ENCODE data around the gene PTBP1.
A peak's percentile ranks its signal among the peaks of the same experiment; 100 is the strongest.
"Not testable (repeated sequence)": the region's sequence is repeated elsewhere in the genome, so short reads cannot be mapped to it uniquely, and the experiment has no call there.

Gene PTBP1

GRCh38 chr19:845707-846521 lies 48.7 kb downstream of the PTBP1 start:
- DNase-seq (ENCODE audit: low read depth) = no peak
- H3K4me3 ChIP-seq (ENCODE audit: low read length) = no peak overlapping the region
- no peak for TF ChIP-seq CTCF (conservative IDR thresholded peaks at IDR 0.05; ENCODE audit: low read length)

- H3K4me3 ChIP-seq (ENCODE audit: low read length) = no peak overlapping the region
- no peak for DNase-seq (ENCODE audit: low read depth)
- no peak for TF ChIP-seq CTCF (conservative IDR thresholded peaks at IDR 0.05; ENCODE audit: low read length)
These were observed 51.2 kb downstream of the PTBP1 start for GRCh38 chr19:848386-848921.

GRCh38 chr19:849195-849594 lies 51.9 kb downstream of the PTBP1 start:
- H3K4me3 ChIP-seq (ENCODE audit: low read length); DNase-seq (ENCODE audit: low read depth): not testable (repeated sequence)

GRCh38 chr19:850221-850978 lies 53.1 kb downstream of the PTBP1 start:
- peak overlapping the region; percentile 44 for H3K4me3 ChIP-seq (ENCODE audit: low read length)
- TF ChIP-seq CTCF (conservative IDR thresholded peaks at IDR 0.05; ENCODE audit: low read length) = no peak
- peak; percentile 95 for DNase-seq (ENCODE audit: low read depth)

- no peak for DNase-seq (ENCODE audit: low read depth)
- peak overlapping the region; percentile 44 for H3K4me3 ChIP-seq (ENCODE audit: low read length)
- no peak for TF ChIP-seq CTCF (conservative IDR thresholded peaks at IDR 0.05; ENCODE audit: low read length)
These were observed 53.7 kb downstream of the PTBP1 start for GRCh38 chr19:850979-851335.

- no peak for DNase-seq (ENCODE audit: low read depth)
- TF ChIP-seq CTCF (conservative IDR thresholded peaks at IDR 0.05; ENCODE audit: low read length) = no peak
- H3K4me3 ChIP-seq (ENCODE audit: low read length) = peak within 1 kb of the TSS; percentile 44
These were observed 55.1 kb downstream of the PTBP1 start, which contains the start of gene ELANE for GRCh38 chr19:852136-853013. Gene ELANE (plus strand): TSS chr19:852303. CDS start chr19:852329, 26 bp downstream.
